ENCODE data around the gene IL15RA.

DNA sequence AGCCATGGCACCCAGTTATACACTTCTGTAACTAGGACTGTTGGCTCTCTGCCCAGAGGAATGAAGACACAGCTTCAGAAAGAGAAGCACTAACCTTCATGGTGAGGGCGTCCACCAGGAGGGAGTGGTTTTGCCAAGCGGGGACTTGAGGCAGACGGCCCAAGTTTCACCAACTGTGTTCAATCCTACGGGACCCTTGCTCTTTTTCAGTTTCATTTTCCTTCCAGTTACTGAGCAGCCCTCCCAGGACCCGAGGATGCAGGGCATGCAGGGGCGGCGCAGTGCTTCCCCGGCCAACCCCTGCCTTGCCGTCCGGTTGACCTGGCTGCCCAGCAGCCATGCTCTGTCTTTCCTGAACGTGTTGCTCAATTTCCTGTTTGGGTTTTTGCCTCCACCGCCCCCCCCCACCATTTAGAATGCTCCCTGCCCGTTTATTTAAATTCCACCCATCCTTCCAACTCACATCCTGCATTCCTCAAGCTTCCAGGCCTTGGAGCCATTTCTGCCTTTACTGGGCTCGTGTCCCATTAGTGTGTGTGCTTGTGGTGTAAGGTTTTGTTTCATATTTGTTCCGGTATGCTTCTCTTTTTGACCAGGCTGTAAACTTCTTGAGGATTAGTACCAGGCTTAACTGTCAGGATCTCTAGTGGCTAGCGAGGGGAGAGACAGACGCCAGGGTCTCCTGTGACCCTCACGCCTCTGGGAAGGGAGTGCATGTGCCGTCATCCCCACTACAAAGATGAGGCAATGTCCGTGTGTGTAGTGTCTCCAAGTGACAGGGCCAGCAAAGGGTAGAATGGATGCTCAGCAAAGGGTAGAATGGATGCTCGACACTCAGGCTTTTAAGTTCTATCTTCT, 31.6 kb downstream of the IL15RA start:
- TF ChIP-seq CTCF (IDR thresholded peaks at IDR 0.05) (no peak), POLR2A (IDR thresholded peaks at IDR 0.05) (no peak)

Measured in thyroid gland (tissue), 4 donors.